ENCODE results near the gene PNKP. TPM values are rescaled to one million over a fixed set of nuclear protein-coding genes. Genes with fewer than 3 reads are reported as not detected.

PNKP gene
- total and polyA plus RNA-seq, 10 of the 15 experiments (the other 5 are each of a cell fraction or from before 2014, with no cell fraction given), result 2.9 to 82.3 (median 33.2) TPM

DNA sequence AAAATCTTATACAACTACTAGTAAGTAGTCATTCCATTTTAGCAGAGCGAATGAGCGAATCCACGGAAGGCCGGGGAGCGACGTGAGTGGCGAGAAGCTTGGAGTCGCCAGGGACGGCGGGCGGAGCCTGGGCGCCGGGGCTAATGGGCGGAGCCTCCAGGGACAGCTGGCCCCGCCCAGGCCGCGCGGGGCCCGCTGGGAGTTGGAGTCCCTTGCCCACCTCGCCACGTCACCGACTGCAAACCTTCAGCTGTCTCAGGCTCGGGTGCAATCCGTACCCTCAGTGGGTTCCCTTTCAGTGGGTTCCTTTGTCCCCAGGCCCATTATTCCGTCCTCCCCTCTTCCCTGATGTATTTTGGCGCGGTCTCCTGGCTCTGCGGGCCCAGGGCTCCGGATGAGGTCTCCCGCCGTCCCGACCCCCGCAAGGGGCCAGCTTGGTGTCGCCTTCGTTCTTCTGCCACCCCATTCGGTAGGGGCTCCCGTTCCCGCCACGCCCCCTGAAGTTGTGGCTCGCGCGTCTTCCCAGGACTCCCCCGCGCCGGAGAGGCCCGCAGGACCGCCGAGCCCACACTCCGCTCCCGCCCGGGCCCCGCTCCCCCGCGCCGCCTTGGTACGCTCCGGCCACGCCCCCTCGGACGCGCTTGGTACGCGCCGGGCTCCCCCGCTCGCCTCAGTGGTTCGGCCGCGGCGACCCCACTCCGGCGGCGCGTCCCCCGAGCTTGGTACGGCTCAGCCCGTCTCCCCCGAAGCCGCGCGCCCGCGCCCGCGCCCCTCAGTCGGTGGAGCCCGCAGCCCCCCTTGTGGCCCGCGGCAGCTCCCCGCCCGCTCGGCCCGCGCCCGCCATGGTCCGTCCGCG lies 16.7 kb downstream of the PNKP start, which contains the start of gene PTOV1:
Gene PTOV1 (plus strand): TSS at position 673 of the 856 bp plus-strand sequence.
- peak; percentile 59 for FAIRE-seq
- TSS peak; percentile 68 for BruUV-seq (replicated peaks)
- H4K20me1 ChIP-seq (ENCODE audit: control insufficient read depth, insufficient read depth), result no peaks in the 10 kb centered on the region
- TF ChIP-seq NFXL1 (IDR thresholded peaks at IDR 0.05; ENCODE audit: borderline replicate concordance) (no peak), NRF1 (conservative IDR thresholded peaks at IDR 0.05; ENCODE audit: low read depth, low read length) (no peak), ATF2 (IDR thresholded peaks at IDR 0.05; ENCODE audit: low read length) (no peak), SMARCA5 (IDR thresholded peaks at IDR 0.05) (peak; percentile 91), SREBF2 (IDR thresholded peaks at IDR 0.05; ENCODE audit: low read length) (no peak), MTA3 (IDR thresholded peaks at IDR 0.05; ENCODE audit: borderline replicate concordance, low read length) (no peak), SUPT20H (IDR thresholded peaks at IDR 0.05; ENCODE audit: borderline replicate concordance, control insufficient read depth, low read depth, low read length) (no peak), IRF4 (IDR thresholded peaks at IDR 0.05; ENCODE audit: low read depth, low read length) (no peak), ZNF384 (IDR thresholded peaks at IDR 0.05; ENCODE audit: borderline replicate concordance, low read depth, low read length) (no peak), CBFB (IDR thresholded peaks at IDR 0.05; ENCODE audit: low read depth) (no peak), YBX1 (IDR thresholded peaks at IDR 0.05) (no peak), IKZF1 (conservative IDR thresholded peaks at IDR 0.05) (peak; percentile 92), ZNF274 (IDR thresholded peaks at IDR 0.05; ENCODE audit: insufficient read depth, insufficient read length) (no peak), TCF12 (IDR thresholded peaks at IDR 0.05; ENCODE audit: low read depth, low read length) (peak; percentile 62; the same call in 1 of the 2 replicates), FOS (IDR thresholded peaks at IDR 0.05; ENCODE audit: borderline replicate concordance, extremely low read depth, insufficient read length) (no peak), TBL1XR1 (IDR thresholded peaks at IDR 0.05; ENCODE audit: low read depth, low read length) (no peak), CBX5 (IDR thresholded peaks at IDR 0.05; ENCODE audit: low read depth) (no peak), PKNOX1 (IDR thresholded peaks at IDR 0.05) (peak; percentile 40), IKZF2 (IDR thresholded peaks at IDR 0.05) (peak; percentile 23 to 24; a peak in 1 of 4 replicates)
- TF ChIP-seq, protein P1, sequence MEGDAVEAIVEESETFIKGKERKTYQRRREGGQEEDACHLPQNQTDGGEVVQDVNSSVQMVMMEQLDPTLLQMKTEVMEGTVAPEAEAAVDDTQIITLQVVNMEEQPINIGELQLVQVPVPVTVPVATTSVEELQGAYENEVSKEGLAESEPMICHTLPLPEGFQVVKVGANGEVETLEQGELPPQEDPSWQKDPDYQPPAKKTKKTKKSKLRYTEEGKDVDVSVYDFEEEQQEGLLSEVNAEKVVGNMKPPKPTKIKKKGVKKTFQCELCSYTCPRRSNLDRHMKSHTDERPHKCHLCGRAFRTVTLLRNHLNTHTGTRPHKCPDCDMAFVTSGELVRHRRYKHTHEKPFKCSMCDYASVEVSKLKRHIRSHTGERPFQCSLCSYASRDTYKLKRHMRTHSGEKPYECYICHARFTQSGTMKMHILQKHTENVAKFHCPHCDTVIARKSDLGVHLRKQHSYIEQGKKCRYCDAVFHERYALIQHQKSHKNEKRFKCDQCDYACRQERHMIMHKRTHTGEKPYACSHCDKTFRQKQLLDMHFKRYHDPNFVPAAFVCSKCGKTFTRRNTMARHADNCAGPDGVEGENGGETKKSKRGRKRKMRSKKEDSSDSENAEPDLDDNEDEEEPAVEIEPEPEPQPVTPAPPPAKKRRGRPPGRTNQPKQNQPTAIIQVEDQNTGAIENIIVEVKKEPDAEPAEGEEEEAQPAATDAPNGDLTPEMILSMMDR (IDR thresholded peaks at IDR 0.05 in 2 of 3, conservative IDR thresholded peaks at IDR 0.05 in 1 of 3; ENCODE audit: control insufficient read depth in 2 of 3, extremely low read depth in 1 of 3, insufficient read depth in 1 of 3, low read depth in 3 of 3, low read length in 3 of 3), result no peak

More for the DNA sequence above, 16.7 kb downstream of the PNKP start, which contains the start of gene PTOV1:
- POLR2A ChIA-PET, result interaction anchor here (0.6 to 2.4 kb wide), 12 partner anchors 16 to 211 kb away, joined by 3 to 25 read pairs (median 4); partner anchors contain the start of genes AKT1S1, FUZ, MED25 and RRAS
- DNase-seq (ENCODE audit: low read depth, low spot score) (peak; percentile 59), ATAC-seq (peak; percentile 91)
- intact Hi-C loops (cut with micrococcal nuclease; ENCODE audit: unreplicated experiment), result loop anchor here (2.0 kb wide), 2 partner anchors 26 to 38 kb away; partner anchors contain the start of genes AKT1S1, FUZ and TBC1D17
- in situ Hi-C loops (cut with MboI), result no loop called here
- H3K4me3 ChIP-seq, result peak within 1 kb of the TSS; percentile 71
- peaks cover 0 to 1% of the 10 kb centered on the region in 2 experiments; a peak in 1 of 4 replicates for H3K36me3 ChIP-seq (ENCODE audit: control insufficient read depth in 2 of 2, insufficient read depth in 2 of 2, low read length in 1 of 2)
- peaks cover 6% of the 10 kb centered on the region for H3K79me2 ChIP-seq (ENCODE audit: control insufficient read depth, insufficient read depth, low read length)
- SMC1A ChIA-PET (ENCODE audit: uncharacterized antibody, unreplicated experiment), result interaction anchor here (0.8 to 1.8 kb wide), 5 partner anchors 18 to 84 kb away, joined by 3 to 5 read pairs (median 4); partner anchors contain the start of gene MED25
- H3K9me3 ChIP-seq (replicated peaks; ENCODE audit: control insufficient read depth, insufficient read depth, low read length), result peaks cover 5% of the 10 kb centered on the region; the same call in 2 of the 3 replicates
- 7% methylated on average over 77 of the region's 98 CpGs for WGBS (ENCODE audit: insufficient coverage, insufficient replicate concordance, low lambda C conversion rate, missing lambda C conversion rate)
- peak within 1 kb of the TSS; percentile 64 for H3K27ac ChIP-seq (ENCODE audit: control insufficient read depth, insufficient read depth)
- H3K27me3 ChIP-seq (replicated peaks in 1 of 2; ENCODE audit: control insufficient read depth in 2 of 2, insufficient read depth in 2 of 2, low read length in 1 of 2), result no peaks in the 10 kb centered on the region
- H2AFZ ChIP-seq (ENCODE audit: control insufficient read depth, low read depth, low read length), result peak within 1 kb of the TSS; percentile 92
- RAD21 ChIA-PET (ENCODE audit: unreplicated experiment), result interaction anchor here (0.6 to 1.5 kb wide), 6 partner anchors 13 to 39 kb away, joined by 3 to 9 read pairs (median 4); partner anchors contain the start of genes FUZ and PNKP
- peaks cover 26% of the 10 kb centered on the region for H3K4me1 ChIP-seq (ENCODE audit: control insufficient read depth, insufficient read depth, low read length)
- CTCF ChIA-PET, result interaction anchor here (0.7 to 2.1 kb wide), 4 partner anchors 12 to 61 kb away, joined by 3 to 6 read pairs (median 4); partner anchors contain the start of gene PNKP
- H3K9ac ChIP-seq (ENCODE audit: control insufficient read depth, insufficient read depth, low read length), result peak within 1 kb of the TSS; percentile 90
- H3K4me2 ChIP-seq (ENCODE audit: control insufficient read depth, insufficient read depth), result peak within 1 kb of the TSS; percentile 94
